Erythroblast (primary cell): ENCODE data around the gene RBSN.

ENCODE experiments used
- GATA1 ChIP-seq: IDR thresholded peaks from 2 replicates; pipeline ENCODE4 v1.6.1; 2011; ENCODE audit warnings: low read depth, mild to moderate bottlenecking, control low read depth, low read length, moderate library complexity
- POLR2A ChIP-seq: IDR thresholded peaks from 2 replicates; pipeline ENCODE4 v1.6.1; 2011; ENCODE audit warnings: mild to moderate bottlenecking, low read length

DNA sequence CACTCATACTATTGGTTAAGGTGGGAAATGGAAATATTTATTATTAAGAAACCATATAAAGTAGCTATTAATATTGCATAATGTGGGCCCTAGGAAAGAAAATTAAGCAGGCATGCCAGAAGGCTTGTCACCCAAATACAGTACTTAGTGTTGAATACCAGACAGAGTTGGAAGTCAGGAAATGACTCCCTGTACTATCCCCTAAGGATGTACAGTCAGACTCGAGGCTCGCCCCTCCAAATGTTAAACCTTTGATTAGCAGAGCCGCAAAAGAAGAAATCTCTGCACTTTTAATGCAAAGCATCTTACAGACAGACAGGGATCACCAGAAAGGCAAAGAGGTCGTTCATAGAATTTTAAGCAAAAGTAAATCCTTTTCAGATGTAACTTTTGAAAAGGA is 11.3 kb upstream of the RBSN start:
- TF ChIP-seq POLR2A (no peak), GATA1 (no peak)
